ENCODE results near the gene METTL23.

- no peak for TF ChIP-seq POLR2AphosphoS5 (IDR thresholded peaks at IDR 0.05; ENCODE audit: insufficient read depth, low read depth, low read length)
- no peak for TF ChIP-seq POLR2A (IDR thresholded peaks at IDR 0.05; ENCODE audit: low read depth, low read length)
- TF ChIP-seq, protein P1, sequence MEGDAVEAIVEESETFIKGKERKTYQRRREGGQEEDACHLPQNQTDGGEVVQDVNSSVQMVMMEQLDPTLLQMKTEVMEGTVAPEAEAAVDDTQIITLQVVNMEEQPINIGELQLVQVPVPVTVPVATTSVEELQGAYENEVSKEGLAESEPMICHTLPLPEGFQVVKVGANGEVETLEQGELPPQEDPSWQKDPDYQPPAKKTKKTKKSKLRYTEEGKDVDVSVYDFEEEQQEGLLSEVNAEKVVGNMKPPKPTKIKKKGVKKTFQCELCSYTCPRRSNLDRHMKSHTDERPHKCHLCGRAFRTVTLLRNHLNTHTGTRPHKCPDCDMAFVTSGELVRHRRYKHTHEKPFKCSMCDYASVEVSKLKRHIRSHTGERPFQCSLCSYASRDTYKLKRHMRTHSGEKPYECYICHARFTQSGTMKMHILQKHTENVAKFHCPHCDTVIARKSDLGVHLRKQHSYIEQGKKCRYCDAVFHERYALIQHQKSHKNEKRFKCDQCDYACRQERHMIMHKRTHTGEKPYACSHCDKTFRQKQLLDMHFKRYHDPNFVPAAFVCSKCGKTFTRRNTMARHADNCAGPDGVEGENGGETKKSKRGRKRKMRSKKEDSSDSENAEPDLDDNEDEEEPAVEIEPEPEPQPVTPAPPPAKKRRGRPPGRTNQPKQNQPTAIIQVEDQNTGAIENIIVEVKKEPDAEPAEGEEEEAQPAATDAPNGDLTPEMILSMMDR (IDR thresholded peaks at IDR 0.05; ENCODE audit: extremely low read depth in 1 of 2, insufficient read depth in 1 of 2, low read depth in 1 of 2, low read length in 2 of 2) = no peak
- no peak for TF ChIP-seq EZH2 (IDR thresholded peaks at IDR 0.05; ENCODE audit: borderline replicate concordance, low read depth, low read length, severe bottlenecking)
- no peak for TF ChIP-seq MYC (IDR thresholded peaks at IDR 0.05; ENCODE audit: low read depth, low read length)
- no peak for TF ChIP-seq JUN (IDR thresholded peaks at IDR 0.05; ENCODE audit: borderline replicate concordance, insufficient read depth, insufficient read length, low read depth)
- TF ChIP-seq FOS (IDR thresholded peaks at IDR 0.05; ENCODE audit: borderline replicate concordance, insufficient read depth, low read length) = no peak
- TF ChIP-seq, protein P2, sequence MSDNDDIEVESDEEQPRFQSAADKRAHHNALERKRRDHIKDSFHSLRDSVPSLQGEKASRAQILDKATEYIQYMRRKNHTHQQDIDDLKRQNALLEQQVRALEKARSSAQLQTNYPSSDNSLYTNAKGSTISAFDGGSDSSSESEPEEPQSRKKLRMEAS (IDR thresholded peaks at IDR 0.05; ENCODE audit: insufficient read depth, insufficient read length) = no peak
These were observed 25.1 kb upstream of the METTL23 start for GRCh38 chr17:76701471-76701967.

Measured in endothelial cell of umbilical vein (primary cell).